Activated CD4-positive, CD25-positive, alpha-beta regulatory T cell treated with anti-CD3 and anti-CD28 coated beads, Interleukin-2, amount 50 U/mL, for 16 hours (primary cell): ENCODE measurements around the gene SERPINI2.

Experiments
- DNase-seq: peaks from one replicate; pipeline ENCODE4 v3.0.0-alpha.2; 2020; ENCODE audit warnings: low read depth, low spot score

Gene SERPINI2

GRCh38 chr3:167473863-167474262 lies at the start of gene SERPINI2:
Gene SERPINI2, minus strand, starts transcription at chr3:167474042. Its CDS starts 2,208 bp downstream, at chr3:167471834.
- DNase-seq = no peak

DNA sequence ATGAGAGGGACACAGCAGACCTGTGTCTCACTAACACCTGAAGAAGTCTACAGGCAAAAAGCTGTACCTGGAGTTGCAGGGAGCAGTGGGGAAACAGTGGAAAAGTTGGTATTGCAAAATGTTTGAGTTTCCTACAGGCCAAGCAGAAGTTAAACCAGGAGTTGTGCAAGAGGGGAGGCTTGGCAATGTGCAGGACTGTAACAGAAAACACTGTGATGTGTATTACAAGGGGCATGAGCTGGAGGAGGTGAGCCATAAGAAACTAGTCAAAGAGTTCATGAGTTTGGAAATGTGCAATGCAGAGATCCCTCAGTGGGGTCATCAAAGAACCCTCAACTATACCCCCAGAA lies 47.1 kb upstream of the SERPINI2 start:
- no peak for DNase-seq

DNA sequence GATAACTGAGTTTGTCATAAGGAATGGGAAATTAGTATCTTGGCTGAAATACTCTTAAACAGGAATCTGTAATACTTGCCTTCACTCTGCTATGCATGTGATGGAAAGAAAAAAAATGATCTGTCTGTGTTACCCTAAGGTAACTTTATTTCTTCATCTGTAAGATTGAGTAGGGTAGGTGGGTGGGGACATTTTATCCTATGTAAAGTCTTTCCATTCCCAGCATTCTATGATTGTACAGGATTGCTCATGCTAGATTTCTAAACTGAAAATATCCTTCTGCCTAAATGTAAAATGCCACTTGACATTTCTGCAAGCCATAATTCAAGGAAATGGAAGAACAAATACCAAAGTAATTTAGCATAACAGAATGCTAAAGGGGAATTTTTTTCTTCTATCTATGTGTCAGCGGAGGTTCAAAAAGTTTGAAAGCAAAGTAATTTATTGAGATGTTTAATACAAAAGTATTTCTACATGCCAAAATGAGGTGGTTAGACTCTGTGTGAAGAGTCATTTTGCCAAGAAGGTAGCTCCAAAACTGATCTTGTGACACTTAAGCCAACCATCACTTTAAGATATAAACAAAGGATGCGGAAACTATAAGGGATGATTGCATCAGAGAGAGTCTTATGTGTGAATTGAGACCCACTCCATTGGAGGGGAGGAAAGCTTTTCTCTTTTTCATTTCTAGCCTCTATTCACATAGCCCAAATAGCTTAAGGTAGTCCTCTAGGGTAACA lies 46.6 kb upstream of the SERPINI2 start:
- DNase-seq = no peak

- DNase-seq = no peak
Measured at GRCh38 chr3:167507954-167508353, 34.1 kb upstream of the SERPINI2 start.

GRCh38 chr3:167502401-167502800 lies 28.6 kb upstream of the SERPINI2 start:
- DNase-seq = no peak

- no peak for DNase-seq
Measured at GRCh38 chr3:167501941-167502340, 28.1 kb upstream of the SERPINI2 start.

DNA sequence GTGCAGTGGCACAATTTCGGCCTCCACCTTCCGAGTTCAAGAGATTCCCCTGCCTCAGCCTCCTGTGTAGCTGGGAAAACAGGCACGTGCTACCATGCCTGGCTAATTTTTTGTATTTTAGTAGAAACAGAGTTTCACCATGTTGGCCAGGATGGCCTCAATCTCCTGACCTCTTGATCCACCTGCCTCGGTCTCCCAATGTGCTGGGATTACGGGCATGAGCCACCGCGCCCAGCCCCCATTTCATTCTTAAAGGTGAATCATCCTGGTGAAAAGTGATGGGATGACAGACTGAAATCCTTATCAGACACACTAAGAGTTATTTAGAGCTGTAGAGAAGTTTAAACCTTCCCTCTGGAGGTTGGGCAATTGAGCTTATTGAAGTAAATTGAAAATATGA lies 24.1 kb upstream of the SERPINI2 start:
- DNase-seq = no peak

GRCh38 chr3:167493244-167493643 lies 19.4 kb upstream of the SERPINI2 start:
- no peak for DNase-seq

DNA sequence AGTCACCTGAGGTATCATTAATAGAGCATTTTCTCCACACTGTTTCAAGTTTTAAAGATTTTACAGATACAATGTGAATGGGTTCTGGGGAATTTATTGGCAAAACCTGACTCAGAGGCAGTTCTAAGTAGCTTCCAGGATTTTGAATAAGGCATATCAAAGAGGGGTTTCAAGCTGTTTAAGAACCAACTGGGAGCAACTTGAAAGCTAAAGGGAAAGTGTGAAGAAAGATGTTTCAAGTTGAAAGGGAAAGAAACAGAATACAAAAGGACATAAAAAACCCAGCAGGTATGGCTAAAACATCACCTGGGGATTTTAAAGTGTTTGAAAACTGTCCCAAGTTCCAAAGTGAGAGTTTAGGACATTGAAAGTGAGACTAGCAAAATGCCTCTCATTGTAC lies 17.8 kb upstream of the SERPINI2 start:
- DNase-seq = no peak

- DNase-seq = no peak
Measured at GRCh38 chr3:167489571-167489970, 15.7 kb upstream of the SERPINI2 start.

- DNase-seq = no peak
Measured at GRCh38 chr3:167487556-167487955, 13.7 kb upstream of the SERPINI2 start.

- DNase-seq = no peak
Measured at GRCh38 chr3:167484551-167484950, 10.7 kb upstream of the SERPINI2 start.

DNA sequence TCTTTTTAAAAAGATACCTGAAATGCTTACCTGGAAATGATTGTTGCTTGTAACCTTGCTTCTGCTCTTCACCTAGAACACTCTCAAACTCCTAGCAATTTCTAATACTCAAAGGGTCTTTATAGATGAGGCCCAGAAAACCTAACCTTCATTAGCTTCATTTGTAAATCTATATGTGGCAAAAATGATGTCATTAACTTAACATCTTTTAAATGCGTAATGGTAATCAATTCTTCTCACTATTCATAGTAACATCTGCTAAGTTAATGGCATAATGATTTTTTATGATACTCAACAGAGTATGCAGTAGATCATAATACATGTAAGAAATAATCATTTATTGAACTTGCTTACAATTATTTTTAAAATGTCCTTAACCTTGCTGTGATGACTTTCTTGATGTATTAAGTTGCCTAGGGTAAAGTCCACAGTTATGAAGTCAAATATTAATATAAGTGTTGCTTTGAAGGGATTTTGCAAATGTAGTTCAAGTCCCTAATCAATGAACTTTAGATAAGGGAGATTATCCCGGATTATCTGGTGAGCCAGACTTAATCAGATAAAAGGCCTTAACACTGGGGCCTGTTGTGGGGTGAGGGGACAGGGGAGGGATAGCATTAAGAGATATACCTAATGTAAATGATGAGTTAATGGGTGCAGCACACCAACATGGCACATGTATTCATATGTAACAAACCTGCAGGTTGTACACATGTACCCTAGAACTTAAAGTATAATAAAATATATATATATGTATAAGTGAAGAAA lies 10.1 kb upstream of the SERPINI2 start:
- no peak for DNase-seq

GRCh38 chr3:167481164-167481563 lies 7.3 kb upstream of the SERPINI2 start:
- no peak for DNase-seq

- no peak for DNase-seq
Measured at GRCh38 chr3:167480748-167481147, 6.9 kb upstream of the SERPINI2 start.

GRCh38 chr3:167469381-167469780 lies 4.5 kb downstream of the SERPINI2 start:
- DNase-seq = no peak

GRCh38 chr3:167467848-167468611 lies 5.8 kb downstream of the SERPINI2 start:
- no peak for DNase-seq

GRCh38 chr3:167466966-167467365 lies 6.9 kb downstream of the SERPINI2 start:
- no peak for DNase-seq

DNA sequence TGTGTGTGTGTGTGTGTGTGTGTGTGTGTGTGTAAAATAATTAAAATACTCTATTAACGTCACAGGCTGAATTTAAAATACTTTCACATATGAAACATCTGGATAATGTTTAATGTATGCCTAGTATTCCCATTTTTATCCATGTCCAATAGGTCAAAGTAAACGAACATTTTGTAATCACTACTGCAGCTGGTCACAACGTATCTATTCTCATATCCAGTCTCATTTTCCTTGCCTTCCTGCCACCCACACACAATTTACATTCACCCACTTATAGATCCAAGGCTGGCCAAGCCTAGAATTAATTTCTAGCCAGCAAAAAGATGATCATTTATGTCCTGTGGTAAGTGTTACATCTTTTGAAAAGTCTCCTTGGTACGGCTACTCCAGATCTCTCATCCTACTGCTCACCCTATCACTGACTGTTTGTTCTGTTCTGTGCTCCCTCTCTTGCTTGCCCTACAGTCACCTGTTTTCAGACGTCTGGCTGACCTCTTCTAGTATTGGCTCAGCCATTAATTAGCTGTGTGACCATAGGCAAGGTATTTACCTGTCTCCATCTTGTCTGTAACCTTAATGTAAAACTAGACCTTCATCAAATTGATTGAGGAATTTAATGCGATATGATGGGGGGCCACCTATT lies 17.6 kb downstream of the SERPINI2 start:
- DNase-seq = no peak

GRCh38 chr3:167453815-167454214 lies 20.0 kb downstream of the SERPINI2 start:
- no peak for DNase-seq

DNA sequence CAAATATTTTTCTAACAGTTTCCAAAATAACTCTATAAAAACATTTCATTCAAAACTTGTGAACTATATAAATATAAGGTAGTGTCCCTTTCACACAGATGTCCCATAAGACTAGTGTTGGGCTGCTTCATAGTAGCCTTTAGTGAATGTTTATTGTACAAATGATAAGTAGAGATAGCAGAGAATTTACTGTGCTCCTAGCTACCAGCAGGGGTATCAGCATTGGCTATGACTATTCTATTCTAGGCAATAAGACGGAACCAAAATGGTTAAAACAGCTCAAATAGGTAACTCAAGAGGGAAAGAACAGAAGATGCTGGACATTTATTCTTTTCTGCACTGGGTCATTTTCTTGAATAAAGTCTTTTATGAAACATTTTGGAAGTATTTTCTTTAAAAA lies 22.6 kb downstream of the SERPINI2 start:
- no peak for DNase-seq

DNA sequence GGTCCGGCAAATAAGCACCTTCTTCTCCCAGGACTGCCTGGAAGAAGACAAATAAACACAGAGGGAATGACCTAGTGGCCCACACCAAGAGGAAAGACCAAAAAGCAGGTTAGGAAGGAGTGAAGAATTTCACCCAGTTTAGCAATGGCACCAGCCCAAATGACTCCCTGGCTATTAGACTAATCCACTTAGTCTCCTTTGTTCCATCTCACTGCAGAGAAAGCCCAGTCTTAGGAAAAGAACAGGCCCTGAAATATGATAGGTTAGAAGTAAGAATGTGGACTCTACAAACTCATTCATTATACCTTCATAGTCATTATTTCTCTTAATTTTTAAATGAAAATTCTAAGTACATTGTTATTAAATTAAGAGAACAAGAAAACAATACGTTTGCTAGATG lies 23.2 kb downstream of the SERPINI2 start:
- no peak for DNase-seq
